RWPE1 (cell line): Measurements from ENCODE around the gene CEP57L1.
A peak's percentile ranks its signal among the peaks of the same experiment; 100 is the strongest.

ENCODE experiments used
- CTCF ChIA-PET: fragments of 350-600 bp; sonication (Branson Sonifier 250); formaldehyde crosslinking; extraction: SDS; loops from one replicate; lab custom pipeline; 2021; lab: Yijun Ruan, JAX
- POLR2A ChIA-PET: fragments of 400-600 bp; formaldehyde crosslinking; extraction: SDS; loops from one replicate; lab custom pipeline; 2020; ENCODE audit warnings: antibody characterized with exemption; ENCODE audit not compliant: low non-redundant PET; lab: Yijun Ruan, JAX
- DNase-seq: peaks from one replicate; pipeline ENCODE4 v3.0.0; 2012; ENCODE audit warnings: low spot score
- H3K27ac ChIP-seq: fragments of 450-650 bp; 2 replicates; pipeline ENCODE4 v1.5.1; 2017
- CTCF ChIP-seq: fragments of 450-650 bp; conservative IDR thresholded peaks from 2 replicates; pipeline ENCODE4 v1.5.1; 2017; ENCODE audit warnings: low read depth, mild to moderate bottlenecking

CEP57L1 gene

GRCh38 chr6:109164331-109164730, 69.0 kb downstream of the CEP57L1 start:
- H3K27ac ChIP-seq: no peak overlapping the region
- ChIA-PET CTCF (no interaction called here), POLR2A (no interaction called here)
- DNase-seq: peak; percentile 16
- no peak for TF ChIP-seq CTCF

- ChIA-PET CTCF (interaction anchor here (0.6 kb wide), 1 partner anchor 237 kb away, joined by 4 read pairs; no protein-coding TSS in a partner anchor), POLR2A (no interaction called here)
- peak; percentile 19 for DNase-seq
- no peak overlapping the region for H3K27ac ChIP-seq
- no peak for TF ChIP-seq CTCF
Measured at GRCh38 chr6:109165392-109165974, 70.2 kb downstream of the CEP57L1 start.

GRCh38 chr6:109166673-109167072, 71.4 kb downstream of the CEP57L1 start:
- TF ChIP-seq CTCF: no peak
- no peak for DNase-seq
- ChIA-PET POLR2A (no interaction called here), CTCF (no interaction called here)
- H3K27ac ChIP-seq: no peak overlapping the region

GRCh38 chr6:109167562-109167961, 72.3 kb downstream of the CEP57L1 start:
- H3K27ac ChIP-seq: no peak overlapping the region
- DNase-seq: no peak
- no peak for TF ChIP-seq CTCF
- CTCF ChIA-PET: no interaction called here
- POLR2A ChIA-PET: no interaction called here

- no peak overlapping the region for H3K27ac ChIP-seq
- no peak for DNase-seq
- CTCF ChIA-PET: no interaction called here
- TF ChIP-seq CTCF: no peak
- POLR2A ChIA-PET: no interaction called here
Measured at GRCh38 chr6:109170333-109170732, 75.0 kb downstream of the CEP57L1 start.

GRCh38 chr6:109172101-109172746, 76.9 kb downstream of the CEP57L1 start:
- POLR2A ChIA-PET: no interaction called here
- CTCF ChIA-PET: interaction anchor here (0.6 kb wide), 1 partner anchor 40 kb away, joined by 3 read pairs; no protein-coding TSS in a partner anchor

More at GRCh38 chr6:109172101-109172746, 76.9 kb downstream of the CEP57L1 start:
- DNase-seq: no peak
- TF ChIP-seq CTCF: no peak
- no peak overlapping the region for H3K27ac ChIP-seq
